ENCODE results near the gene OXCT1. TPM values are rescaled to one million over a fixed set of nuclear protein-coding genes. Genes with fewer than 3 reads are reported as not detected.

Gene OXCT1
- total and polyA plus RNA-seq, 2 of the 8 experiments (the other 6 are each of a cell fraction or from before 2014, with no cell fraction given): 10.1 to 28.2 TPM

- H3K4me1 ChIP-seq (replicated peaks in 1 of 4; ENCODE audit: control insufficient read depth in 3 of 4, insufficient read depth in 4 of 4, low read length in 3 of 4): no peaks in the 10 kb centered on the region
- TF ChIP-seq GABPA (IDR thresholded peaks at IDR 0.05; ENCODE audit: borderline replicate concordance, insufficient read depth, low read length) (no peak), MAX (IDR thresholded peaks at IDR 0.05) (no peak)
- no peak overlapping the region for H2BK15ac ChIP-seq (ENCODE audit: low read length)
- H3K27ac ChIP-seq (ENCODE audit: low read depth, low read length): no peak overlapping the region
- no peaks in the 10 kb centered on the region for H3K9me3 ChIP-seq (ENCODE audit: insufficient read depth in 2 of 2, low read depth in 1 of 2, low read length in 1 of 2)
- H2BK20ac ChIP-seq (ENCODE audit: low read length): no peak overlapping the region
- ChIA-PET POLR2A (ENCODE audit: partially characterized antibody) (no interaction called here), CTCF (ENCODE audit: partially characterized antibody) (interaction anchor here (0.9 to 3.6 kb wide), 2 partner anchors 11 to 16 kb away, joined by 3 to 16 read pairs; no protein-coding TSS in a partner anchor)
- no peak overlapping the region for H2BK5ac ChIP-seq (ENCODE audit: low read depth, low read length)
- FAIRE-seq (no peak), DNase-seq (ENCODE audit: low read depth in 1 of 2, low spot score in 2 of 2) (no peak)
- H3K4ac ChIP-seq (replicated peaks; ENCODE audit: insufficient read length, low read depth, low read length): no peak overlapping the region
- H4K8ac ChIP-seq (ENCODE audit: extremely low read depth, insufficient read depth, low read length): no peak overlapping the region
- 90% methylated on average over 3 of the region's 3 CpGs; no CpG with 5 or more reads in 1 of the 2 experiments for WGBS, 2 experiments (ENCODE audit: extremely low coverage in 1 of 2, insufficient coverage in 1 of 2, insufficient read length in 1 of 2, insufficient replicate concordance in 2 of 2, low coverage in 1 of 2, low lambda C conversion rate in 2 of 2, missing lambda C conversion rate in 1 of 2)
- no peaks in the 10 kb centered on the region for H3K79me2 ChIP-seq (ENCODE audit: control insufficient read depth in 1 of 2, insufficient read depth in 2 of 2, low read length in 2 of 2)
- no peak overlapping the region for H3K4me2 ChIP-seq (ENCODE audit: insufficient read depth in 1 of 2, low read depth in 2 of 2, low read length in 2 of 2)
- no peak overlapping the region for H3K18ac ChIP-seq (ENCODE audit: extremely low read depth, low read length)
- no peak overlapping the region for H4K5ac ChIP-seq (ENCODE audit: insufficient read length, low read depth, low read length)
- no peak overlapping the region for H3K4me3 ChIP-seq (ENCODE audit: extremely low read depth in 1 of 4, insufficient read depth in 2 of 4, low read depth in 3 of 4, low read length in 4 of 4)
- H2BK120ac ChIP-seq (replicated peaks; ENCODE audit: low read depth, low read length): no peak overlapping the region
- H3K36me3 ChIP-seq (ENCODE audit: control insufficient read depth in 2 of 4, insufficient read depth in 4 of 4, low read length in 3 of 4): peaks cover 0 to 7% (median 2%) of the 10 kb centered on the region in 4 experiments; a peak in 3 of 8 replicates
- no peaks in the 10 kb centered on the region for H3K79me1 ChIP-seq (ENCODE audit: low read depth, low read length)
- H4K91ac ChIP-seq (replicated peaks; ENCODE audit: insufficient read length, low read length): no peak overlapping the region
- no peak overlapping the region for H2BK12ac ChIP-seq (ENCODE audit: low read depth, low read length)
- H3K56ac ChIP-seq (replicated peaks; ENCODE audit: insufficient read length, low read depth, low read length): no peak overlapping the region
- no peak overlapping the region for H2AFZ ChIP-seq (ENCODE audit: low read length)
- no peak overlapping the region for H3K9ac ChIP-seq (replicated peaks in 1 of 4; ENCODE audit: extremely low read depth in 1 of 4, low read depth in 3 of 4, low read length in 3 of 4)
- H4K20me1 ChIP-seq (replicated peaks in 1 of 2; ENCODE audit: control insufficient read depth in 1 of 2, insufficient read depth in 2 of 2, low read length in 2 of 2): no peaks in the 10 kb centered on the region
- no peak overlapping the region for H3K23ac ChIP-seq (ENCODE audit: insufficient read length)
- H3K14ac ChIP-seq (ENCODE audit: insufficient read length): no peak overlapping the region
- no peaks in the 10 kb centered on the region for H3K23me2 ChIP-seq (ENCODE audit: low read depth, low read length)
- H2AK5ac ChIP-seq (ENCODE audit: low read depth, low read length): no peak overlapping the region
- no peaks in the 10 kb centered on the region for H3K27me3 ChIP-seq (replicated peaks in 1 of 4; ENCODE audit: control insufficient read depth in 3 of 4, extremely low read depth in 1 of 4, insufficient read depth in 3 of 4, low read length in 3 of 4)
Measured at GRCh38 chr5:41738710-41739354, 131.4 kb downstream of the OXCT1 start.

All from H1 (cell line).